Renal pelvis (tissue), 12 donors: ENCODE data around the gene CRISP2. TPM values are rescaled to one million over a fixed set of nuclear protein-coding genes. Genes with fewer than 3 reads are reported as not detected.
"Not testable (repeated sequence)": the region's sequence is repeated elsewhere in the genome, so short reads cannot be mapped to it uniquely, and the experiment has no call there.

ENCODE experiments used
- DNase-seq: peaks from one replicate; pipeline ENCODE4 v3.0.0-alpha.2; 2013
- long read RNA-seq, 16 experiments: transcript quantifications; one replicate each; lab custom pipeline, GENCODE V29; 2026
- polyA plus RNA-seq, 3 donors: library from polyadenylated mRNA; unstranded; fragments of 120-200 nt; gene quantifications; one replicate each; pipeline ENCODE4 v1.2.1, GENCODE V29; 2013; ENCODE audit not compliant: insufficient read length in 3 of 3

Gene CRISP2, protein sequence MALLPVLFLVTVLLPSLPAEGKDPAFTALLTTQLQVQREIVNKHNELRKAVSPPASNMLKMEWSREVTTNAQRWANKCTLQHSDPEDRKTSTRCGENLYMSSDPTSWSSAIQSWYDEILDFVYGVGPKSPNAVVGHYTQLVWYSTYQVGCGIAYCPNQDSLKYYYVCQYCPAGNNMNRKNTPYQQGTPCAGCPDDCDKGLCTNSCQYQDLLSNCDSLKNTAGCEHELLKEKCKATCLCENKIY
- polyA plus RNA-seq, result under 1 TPM in 2 of 3 donors, not detected in 1; 0.09 to 0.12 TPM
- long read RNA-seq, donor 1, result 0 reads
- long read RNA-seq, donor 2, result 0 reads
- long read RNA-seq, donor 3, result 0 reads
- long read RNA-seq, donor 4, result 0 reads
- long read RNA-seq, donor 5, result 0 reads
- long read RNA-seq, donor 6, result 0 reads
- long read RNA-seq, donor 7, result 0 reads
- long read RNA-seq, donor 8, result 0 reads
- long read RNA-seq, donor 9, result 0 reads
- long read RNA-seq, donor 10, result 0 reads
- long read RNA-seq, donor 11, result 0 reads
- long read RNA-seq, donor 12, result 0 reads
- long read RNA-seq, donor 13, result 0 reads
- long read RNA-seq, donor 14, result 0 reads
- long read RNA-seq, donor 15, result 0 reads
- long read RNA-seq, donor 16, partial matches to known transcripts, result 0 of 1 reads
- long read RNA-seq, donor 16, other reads (novel, unspliced or antisense), result 0 of 1 reads

DNA sequence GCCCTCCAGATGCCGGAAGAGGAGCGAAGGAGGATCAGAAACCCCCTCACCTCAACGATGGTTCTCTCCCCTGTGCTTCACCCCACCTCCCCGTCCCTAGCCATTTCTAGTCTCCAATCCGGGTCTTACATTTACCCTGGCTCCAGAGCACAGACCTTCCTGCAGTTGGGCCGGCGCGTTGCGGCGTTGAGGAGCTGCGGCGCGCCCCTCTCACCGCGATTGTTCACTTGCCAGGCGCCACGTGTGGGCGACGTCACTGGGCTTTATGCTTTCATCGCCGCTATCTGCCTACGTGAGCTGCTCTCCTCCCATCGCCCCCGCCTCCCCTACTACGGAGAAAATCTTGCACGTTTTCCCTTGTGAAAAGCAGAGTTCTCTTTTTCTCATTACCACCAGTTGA, at the start of gene CRISP2:
Gene CRISP2, minus strand, starts transcription at position 198 of the 400 bp plus-strand sequence. CDS start 4,347 bp downstream, outside the sequence.
- no peak for DNase-seq

DNA sequence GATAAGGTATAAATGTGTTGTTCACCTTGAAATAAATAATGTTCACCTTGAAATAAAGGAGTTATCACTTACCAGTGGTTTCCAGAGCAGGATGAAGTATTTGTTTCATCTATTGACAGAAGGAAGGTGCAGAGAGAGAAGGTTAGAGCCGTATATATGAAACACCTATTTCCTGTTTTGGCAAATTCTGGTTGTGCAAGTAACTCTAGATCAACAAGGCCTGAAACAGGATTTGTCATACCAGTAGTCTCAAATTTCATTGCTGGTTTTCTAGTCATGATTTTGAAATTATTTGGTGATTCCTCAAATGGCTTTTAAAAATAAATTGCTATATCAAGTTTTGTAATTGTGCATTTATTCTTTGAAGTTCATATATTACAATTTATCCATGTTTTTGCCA, 30.9 kb upstream of the CRISP2 start, which contains the start of gene CRISP3:
Gene CRISP3, minus strand, starts transcription at position 130 of the 400 bp plus-strand sequence. Its CDS starts 21 bp downstream, at position 109.
- DNase-seq, result no peak

DNA sequence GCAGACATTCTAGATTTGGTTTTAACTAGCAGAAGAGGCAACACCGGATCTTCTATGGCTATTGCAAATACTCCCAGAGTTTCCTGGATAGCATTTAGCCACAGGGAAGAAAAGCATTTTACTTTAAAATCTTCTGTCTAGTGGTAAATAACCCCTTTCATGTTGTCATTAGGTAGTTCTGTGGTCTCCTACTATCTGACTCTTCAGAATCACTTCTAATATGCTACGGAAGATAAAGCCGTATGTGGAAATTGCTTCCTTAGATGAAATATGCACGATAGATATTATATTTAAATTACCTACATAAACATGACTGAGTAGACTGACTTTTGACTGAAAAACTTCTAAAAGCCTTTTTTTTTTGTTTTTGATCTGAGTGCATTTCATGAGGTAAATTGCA, 30.1 kb upstream of the CRISP2 start:
- no peak for DNase-seq

GRCh38 chr6:49739423-49739822, 26.1 kb upstream of the CRISP2 start:
- DNase-seq, result no peak

DNA sequence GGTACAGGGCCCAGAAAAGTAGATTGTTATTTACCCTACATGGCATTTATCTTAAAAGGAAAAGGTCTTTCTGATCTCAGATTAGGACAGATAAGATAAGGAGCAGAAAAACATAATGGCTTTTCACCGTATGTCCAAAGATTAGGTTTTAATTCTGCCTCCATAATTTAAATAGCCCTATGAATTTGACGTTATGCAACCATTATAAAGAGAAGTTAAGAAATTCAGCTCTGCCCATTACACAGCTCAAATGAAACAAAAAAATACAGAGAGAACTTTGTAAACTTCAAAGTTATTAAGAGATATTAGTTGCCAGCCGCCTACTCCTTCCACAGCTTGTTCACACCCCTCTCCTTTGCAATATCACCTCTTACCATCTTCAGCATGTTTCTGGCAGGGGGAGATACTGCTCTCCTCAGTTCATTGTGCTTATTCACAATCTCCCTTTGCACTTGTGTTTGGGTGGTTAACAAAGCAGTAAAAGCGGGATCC, 22.7 kb upstream of the CRISP2 start:
- no peak for DNase-seq

DNA sequence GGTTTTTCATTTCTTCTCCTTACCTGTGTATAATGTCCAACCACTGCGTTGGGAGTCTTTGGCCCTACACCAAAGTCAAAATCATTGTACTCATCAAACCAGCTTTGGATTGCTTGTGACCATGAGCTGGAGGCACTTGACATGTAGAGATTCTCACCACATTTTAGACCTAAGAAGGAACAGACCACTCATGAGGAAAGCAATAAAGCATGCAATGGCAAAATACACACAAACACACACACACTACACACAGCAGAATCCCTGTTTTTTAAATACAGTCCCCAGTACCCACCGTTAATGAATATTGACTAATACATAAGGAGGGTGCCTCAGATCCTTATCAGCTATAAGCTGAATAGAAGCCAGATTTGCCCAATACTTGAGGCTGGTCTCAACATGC, 20.3 kb upstream of the CRISP2 start:
- no peak for DNase-seq

GRCh38 chr6:49732781-49733180, 19.4 kb upstream of the CRISP2 start:
- DNase-seq, result no peak

GRCh38 chr6:49730251-49730650, 16.9 kb upstream of the CRISP2 start:
- DNase-seq, result no peak

DNA sequence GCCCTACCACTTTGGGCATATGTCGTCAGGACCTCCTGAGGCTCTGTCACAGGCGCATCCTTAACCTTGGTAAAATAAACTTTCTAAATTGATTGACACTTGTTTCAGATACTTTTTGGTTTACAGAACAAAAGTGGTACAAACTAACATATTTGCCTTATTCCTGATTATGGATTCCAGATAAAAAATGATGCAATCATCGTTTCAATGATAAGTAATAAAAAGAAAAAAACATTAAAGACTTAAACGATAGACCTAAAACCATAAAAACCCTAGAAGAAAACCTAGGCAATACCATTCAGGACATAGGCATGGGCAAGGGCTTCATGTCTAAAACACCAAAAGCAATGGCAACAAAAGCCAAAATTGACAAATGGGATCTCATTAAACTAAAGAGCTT, 10.6 kb upstream of the CRISP2 start:
- DNase-seq, result not testable (repeated sequence)

GRCh38 chr6:49721297-49721696, 8.0 kb upstream of the CRISP2 start:
- no peak for DNase-seq

- no peak for DNase-seq
Observed at GRCh38 chr6:49720372-49720771, 7.0 kb upstream of the CRISP2 start.

- peak; percentile 8 for DNase-seq
Observed at GRCh38 chr6:49698478-49698877, 14.9 kb downstream of the CRISP2 start.

GRCh38 chr6:49693512-49693911, 19.8 kb downstream of the CRISP2 start:
- DNase-seq, result no peak

DNA sequence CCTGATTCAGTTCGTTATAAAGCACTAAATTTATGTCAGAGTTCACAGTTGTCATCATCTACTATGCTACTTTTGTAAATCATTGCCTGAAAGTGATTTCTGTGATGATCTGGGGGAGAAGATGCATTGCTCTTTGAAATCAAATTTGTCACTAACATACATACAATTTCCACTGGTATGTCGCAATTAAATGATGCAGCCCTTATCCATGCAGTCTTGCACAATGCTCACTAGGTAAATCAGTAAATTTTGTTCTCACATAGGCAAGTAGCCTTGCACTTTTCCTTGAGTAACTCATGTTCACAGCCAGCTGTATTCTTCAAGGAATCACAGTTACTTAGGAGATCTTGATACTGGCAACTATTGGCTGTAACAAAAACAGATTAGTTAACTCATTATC, 20.8 kb downstream of the CRISP2 start:
- no peak for DNase-seq

- DNase-seq, result no peak
Observed at GRCh38 chr6:49676671-49677281, 36.6 kb downstream of the CRISP2 start.

GRCh38 chr6:49675816-49676215, 37.5 kb downstream of the CRISP2 start:
- DNase-seq, result no peak

GRCh38 chr6:49668083-49668511, 45.2 kb downstream of the CRISP2 start:
- peak; percentile 14 for DNase-seq

DNA sequence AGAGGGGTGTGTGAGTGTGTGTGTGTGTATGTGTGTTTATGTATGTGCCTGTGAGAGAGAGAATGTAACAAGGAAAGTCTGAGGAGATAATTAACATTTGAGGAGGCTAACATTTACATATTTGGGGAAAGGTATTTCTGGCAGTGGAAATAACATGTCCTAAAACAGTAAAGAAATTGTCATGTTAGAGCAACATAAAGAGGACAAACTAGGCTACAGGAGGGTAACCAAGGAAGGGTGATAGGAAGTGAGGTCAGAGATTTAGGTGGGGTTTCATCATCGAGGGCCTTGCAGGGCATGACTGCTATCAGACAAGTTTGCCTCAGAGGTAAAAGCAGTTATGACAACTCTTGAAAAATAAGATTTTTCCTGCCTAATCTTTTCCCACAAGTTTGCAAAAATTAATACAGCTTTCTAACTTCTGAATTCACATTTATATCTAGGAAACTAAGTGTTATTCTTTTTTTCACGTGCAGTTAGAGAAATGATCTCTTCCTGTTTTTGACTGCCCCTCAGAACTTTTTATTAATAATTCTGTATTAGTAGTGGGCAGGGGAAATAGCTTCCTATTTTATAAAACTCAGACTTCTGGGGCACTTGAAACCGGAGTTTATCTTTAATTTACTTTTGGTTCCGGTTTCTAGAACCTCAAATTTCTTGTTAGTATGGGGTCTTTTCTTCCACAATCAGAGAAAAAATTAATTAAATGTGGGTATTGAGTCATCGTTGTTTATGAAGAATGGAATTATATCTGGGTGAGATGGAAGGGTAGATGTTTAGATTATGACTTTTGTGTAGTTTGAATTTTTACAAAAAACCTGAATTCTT, 46.2 kb downstream of the CRISP2 start:
- no peak for DNase-seq

GRCh38 chr6:49666480-49666879, 46.9 kb downstream of the CRISP2 start:
- no peak for DNase-seq

DNA sequence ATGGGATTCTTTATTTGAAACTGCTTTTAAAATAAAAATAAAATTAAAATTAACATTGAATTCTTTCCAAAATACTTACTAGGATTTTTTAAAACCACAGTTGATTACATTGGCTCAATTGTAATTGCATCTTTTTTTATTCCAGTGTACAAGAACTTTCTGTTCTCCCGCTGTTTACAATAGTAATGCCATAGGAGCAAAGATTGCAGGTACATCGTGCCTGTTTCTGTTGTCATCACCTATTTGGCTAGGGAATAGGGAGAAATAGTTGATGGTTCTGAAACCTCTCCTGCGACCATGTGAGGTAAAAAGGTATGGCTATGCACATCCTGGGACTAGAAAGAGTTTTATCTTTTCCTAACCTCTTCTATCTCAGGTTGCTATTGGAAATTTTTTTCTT, 48.5 kb downstream of the CRISP2 start:
- no peak for DNase-seq

DNA sequence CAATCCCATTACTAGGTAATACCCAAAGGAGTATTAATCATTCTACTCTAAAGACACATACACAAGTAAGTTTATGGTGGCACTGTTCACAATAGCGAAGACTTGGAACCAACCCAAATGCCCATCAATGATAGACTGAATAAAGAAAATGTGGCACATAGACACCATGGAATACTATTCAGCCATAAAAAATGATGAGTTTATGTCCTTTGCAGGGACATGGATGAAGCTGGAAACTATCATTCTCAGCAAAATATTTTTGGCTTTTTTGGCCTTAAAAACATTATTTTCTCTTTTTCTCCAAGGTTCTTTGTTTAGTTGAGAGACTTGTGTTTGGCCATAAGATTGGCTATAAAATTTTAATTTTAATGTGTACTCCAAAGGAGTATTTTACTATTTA, 49.3 kb downstream of the CRISP2 start:
- DNase-seq, result not testable (repeated sequence)

DNA sequence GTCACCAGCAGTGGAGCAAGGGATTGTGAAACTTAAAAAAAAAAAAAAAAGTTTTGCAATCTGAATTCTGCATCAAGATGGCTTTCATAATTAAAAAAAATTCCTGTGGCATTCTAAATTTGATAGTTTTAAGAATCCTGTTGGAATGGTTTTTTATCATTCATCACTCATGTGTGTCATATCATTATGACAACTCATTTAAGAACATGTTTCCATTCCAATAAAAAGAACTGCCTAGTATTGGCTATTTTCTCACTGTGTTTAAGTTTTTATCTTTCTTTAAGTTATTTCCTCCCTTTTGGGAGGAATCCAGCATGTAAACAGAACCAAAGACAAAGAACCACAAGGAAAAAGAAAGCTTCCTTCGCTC, 50.5 kb downstream of the CRISP2 start:
- DNase-seq, result no peak
